ENCODE data around the gene CDH18.
"Not testable (repeated sequence)": the region's sequence is repeated elsewhere in the genome, so short reads cannot be mapped to it uniquely, and the experiment has no call there.

CDH18 gene

GRCh38 chr5:19862711-19863110 lies 125.3 kb downstream of the CDH18 start:
- no peak for DNase-seq

DNA sequence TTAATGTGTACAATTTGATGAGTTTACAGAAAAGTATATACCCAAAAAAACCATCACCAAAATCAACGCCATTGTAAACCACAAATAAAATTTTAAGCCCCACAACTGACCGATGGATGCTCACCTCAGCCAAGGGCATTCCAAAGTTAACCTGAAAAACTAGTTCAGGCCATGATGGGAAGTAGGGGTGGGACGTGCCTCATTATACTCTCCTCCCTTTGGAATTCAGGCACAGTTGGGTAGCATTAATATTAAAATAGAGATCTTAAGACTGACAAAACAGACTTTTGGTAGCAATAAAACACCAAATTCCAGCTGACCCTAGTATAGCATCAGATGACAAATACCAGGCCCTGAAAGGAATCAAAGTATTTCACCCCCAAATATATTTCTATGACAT lies 129.0 kb downstream of the CDH18 start:
- DNase-seq: no peak

DNA sequence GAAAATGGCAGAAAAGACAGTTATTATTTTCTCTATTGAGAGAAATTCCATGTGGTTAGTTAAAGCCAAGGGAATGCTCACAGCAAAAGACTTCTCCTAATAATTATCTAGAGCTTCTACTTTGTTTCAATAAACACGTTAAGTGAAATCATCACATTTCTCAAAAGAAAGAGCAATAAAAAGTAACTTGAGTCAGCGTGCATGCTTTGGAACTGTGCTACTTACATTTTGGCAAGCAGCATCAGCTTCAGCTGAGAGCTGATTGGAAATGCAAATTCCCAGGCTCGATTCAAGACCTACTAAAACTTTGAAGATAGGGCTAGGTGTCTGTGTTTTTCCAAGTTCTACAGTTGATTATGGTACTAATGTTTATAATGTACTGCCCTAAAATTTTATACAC lies 132.1 kb downstream of the CDH18 start:
- DNase-seq: no peak

GRCh38 chr5:19855453-19855852 lies 132.5 kb downstream of the CDH18 start:
- DNase-seq: no peak

DNA sequence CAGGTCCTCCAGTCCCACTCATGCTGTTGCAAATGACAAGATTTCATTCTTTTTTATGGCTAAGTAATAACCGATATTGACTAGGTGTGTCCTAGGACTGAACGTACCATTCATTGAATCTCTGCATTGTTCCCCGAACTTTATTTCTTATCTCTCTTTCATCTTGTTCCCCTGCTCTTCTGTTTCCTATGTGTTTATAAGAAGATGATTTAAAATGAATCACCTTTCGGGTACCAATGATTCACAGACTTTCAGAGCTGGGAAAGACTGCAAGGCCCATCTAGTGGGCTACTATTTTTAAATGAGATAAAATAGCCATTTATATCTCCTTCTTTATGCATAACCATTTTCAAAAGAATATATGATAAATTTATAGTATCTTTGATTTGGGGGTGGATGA lies 133.0 kb downstream of the CDH18 start:
- DNase-seq: no peak

DNA sequence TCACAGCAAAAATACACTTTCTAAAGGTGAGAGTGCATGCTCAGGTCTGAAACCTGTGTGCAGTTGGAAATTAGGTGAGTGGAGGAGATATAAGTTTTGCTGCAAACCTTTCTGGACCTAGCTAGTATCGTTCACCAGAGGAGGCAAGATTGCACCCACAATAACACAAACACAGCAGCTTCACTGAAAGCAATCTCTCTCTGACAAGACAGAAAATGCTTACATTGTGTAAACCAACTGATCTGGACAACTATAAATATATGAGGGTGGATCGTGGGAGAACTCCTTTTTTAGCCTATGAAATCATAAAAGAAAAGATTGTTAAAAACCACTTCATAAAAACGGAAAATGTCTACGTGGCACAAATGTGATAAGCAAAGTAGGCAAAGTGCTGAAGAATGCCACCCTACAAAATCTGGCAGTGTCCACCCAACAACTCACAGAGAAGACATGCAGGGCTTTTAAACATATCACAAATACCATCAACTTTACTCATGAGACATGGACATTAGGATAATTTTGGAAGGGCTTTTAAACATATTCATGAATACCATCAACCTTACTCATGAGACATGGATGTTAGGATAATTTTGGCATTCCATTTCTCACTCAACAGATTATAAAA lies 134.3 kb downstream of the CDH18 start:
- DNase-seq: no peak

DNA sequence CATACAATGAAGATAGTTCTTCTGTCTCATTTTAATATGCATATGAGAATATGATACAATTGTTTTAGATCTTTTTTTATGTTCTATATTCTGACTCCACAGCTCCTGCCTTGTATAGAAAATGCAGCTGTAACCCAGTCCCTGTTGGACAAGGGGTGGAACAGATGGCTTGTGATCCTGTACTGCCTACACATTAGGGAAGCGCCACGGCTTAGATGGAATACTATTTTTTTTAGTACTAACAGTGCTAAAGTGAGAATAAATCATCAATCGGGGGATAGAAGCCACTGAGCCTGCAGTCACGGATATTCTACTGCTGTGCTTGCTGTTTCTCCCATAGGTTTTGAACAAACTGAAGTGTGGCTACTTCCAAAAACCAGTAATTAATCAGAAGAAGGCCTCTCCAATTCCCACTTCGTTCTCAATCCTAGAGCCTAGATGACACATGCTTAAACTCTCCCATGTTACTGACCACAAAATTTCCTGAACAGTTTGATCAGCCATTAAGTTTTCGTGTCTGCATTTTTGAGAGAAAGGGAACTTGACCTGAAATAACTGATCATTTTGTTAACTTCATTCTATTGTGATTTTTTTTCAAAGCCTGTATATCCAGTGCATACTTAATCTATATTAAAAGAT lies 150.3 kb downstream of the CDH18 start:
- peak in 1 of 51 donors; percentile 8 for DNase-seq

- no peak for DNase-seq
These were observed 152.6 kb downstream of the CDH18 start for GRCh38 chr5:19835442-19835841.

- not testable (repeated sequence) for DNase-seq
These were observed 175.3 kb downstream of the CDH18 start for GRCh38 chr5:19812720-19813119.

DNA sequence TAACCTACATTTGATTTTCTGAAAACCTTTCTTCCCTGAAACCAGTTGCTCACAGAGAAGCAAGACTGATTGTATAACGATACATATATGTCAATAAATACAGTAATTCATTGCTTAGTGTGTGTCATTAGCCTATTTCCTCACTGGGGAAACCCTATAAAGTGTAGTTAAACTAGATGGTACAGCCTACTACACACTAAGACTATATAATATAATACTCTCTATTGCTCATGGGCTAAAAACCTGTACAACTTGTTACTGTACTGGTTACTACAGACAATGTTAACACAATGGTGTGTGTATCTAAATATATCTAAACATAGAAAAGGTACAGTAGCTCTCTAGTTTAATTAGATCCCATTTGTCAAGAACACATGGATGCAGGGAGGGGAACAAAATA lies 181.2 kb downstream of the CDH18 start:
- DNase-seq: no peak

GRCh38 chr5:19802686-19803085 lies 185.3 kb downstream of the CDH18 start:
- no peak for DNase-seq

DNA sequence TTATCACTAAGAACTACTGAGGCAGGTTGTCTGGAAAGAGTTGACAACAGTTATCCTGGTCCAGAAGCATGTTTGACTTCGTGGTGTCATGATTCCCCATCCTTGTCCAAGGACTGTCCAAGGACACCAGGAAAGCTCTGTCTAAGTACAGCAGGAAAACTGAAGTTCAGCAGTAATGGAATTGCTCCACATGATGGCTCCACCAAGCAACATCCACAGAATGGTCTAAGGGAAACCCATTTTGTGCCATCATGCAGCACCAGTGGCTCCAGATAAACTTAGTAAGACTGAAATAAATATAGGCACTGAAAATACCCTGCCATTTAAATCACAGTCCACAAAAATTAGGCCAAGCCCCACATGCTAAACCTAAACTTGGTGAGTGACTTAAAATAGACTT lies 192.8 kb downstream of the CDH18 start:
- DNase-seq: no peak

DNA sequence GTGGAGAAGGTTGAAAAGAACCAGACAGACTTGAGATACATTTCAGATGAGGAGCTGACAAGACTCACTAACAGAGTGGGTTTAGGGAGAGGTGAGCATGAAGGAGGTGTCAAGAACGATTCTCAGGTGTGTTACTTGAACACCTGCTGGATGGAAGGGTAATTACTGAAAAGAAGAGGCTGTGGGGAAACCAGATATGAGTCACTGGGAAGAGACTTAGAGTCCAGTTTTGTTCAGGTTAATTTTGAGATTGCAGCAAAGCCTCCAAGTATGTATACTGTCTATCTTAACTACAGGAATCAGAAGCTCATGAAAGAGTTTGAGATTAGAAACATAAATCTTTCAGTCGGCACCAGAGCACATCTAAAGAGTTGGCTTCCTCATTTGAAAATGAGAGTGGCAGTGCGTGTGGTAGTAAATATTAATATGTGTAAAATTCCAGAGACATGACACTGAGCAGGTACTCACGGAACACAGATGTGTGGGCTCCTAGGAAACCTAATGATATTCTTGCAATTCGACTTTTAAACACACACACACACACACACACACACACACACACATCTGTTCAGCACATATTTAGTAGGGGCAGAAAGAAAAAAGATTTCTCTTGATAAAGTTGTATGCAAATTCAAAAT lies 197.1 kb downstream of the CDH18 start:
- DNase-seq: no peak

DNA sequence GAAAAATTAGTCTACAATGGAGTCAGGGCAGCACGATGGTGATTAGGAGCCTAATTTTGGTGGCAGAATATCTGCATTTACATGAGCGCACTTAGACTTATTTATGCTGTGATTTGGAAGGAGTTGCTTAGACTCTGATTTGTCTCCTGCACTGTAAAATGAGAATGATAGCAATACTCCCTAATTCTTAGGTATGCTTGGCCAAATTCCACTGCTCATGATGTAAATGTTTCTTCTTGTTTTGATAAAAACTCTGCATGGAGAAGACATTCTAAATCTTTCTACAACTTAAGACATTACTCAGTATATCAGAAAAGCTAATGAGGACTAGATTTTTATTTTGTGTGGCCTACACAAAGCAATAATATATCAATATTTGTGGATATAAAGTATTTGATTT lies 205.4 kb downstream of the CDH18 start:
- DNase-seq: no peak

DNA sequence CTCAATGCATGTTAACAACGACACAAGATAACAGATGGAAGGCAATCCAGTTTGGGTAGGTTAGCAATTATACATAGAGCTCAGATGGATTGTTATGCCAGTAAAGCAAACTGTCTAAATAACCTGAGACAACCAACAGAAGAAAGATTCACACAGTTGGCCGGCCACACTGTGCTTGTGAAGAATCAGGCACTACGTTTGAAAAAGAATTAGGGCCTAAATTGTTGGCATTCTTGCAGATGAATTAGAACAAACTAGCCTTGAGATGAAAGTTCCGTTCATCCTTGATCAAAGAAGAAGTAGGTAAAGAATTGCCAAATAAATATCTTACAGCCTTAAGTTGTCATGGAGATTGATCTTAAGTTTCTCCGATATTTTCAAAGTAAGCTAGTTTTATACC lies 210.6 kb downstream of the CDH18 start:
- DNase-seq: no peak

- DNase-seq: not testable (repeated sequence)
These were observed 211.1 kb downstream of the CDH18 start for GRCh38 chr5:19776886-19777285.

GRCh38 chr5:19771174-19771835 lies 216.7 kb downstream of the CDH18 start:
- no peak for DNase-seq

DNA sequence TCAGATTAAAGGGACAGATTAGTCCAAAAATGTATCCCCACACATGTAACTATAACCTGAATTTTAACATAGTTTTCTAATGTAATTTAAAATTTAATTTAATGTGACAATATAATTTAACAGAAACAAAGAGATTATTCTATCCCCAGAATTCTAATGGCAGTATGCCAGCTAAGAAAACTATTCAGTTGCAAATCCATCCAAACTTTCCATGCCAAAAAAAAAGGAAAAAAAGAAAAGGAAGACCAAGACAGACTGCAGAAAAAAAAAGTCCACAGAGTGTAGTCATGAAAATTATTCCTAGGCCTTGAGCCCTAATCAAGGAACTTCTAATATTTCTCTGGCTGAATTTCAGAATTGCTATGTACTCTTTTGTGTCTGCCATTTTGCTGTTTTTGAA lies 217.6 kb downstream of the CDH18 start:
- DNase-seq: no peak

DNA sequence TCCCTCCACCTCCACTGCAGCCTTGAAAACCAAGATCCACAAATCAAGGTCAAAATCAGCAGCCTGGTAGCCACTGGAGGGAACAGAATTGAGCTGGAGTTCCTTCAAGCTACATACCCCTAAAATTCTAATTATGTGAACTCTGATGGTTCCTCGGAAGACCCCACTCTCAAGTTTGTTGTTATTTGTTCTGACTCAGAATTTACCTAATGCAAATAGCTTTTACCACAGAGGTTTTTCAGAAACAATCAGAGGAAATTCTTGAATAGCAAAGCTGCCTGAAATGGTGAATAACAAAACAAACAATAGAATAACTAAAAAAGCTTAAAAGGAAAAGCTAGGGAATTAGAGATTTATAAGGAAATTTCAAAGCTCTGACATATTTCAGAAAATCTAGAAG lies 220.0 kb downstream of the CDH18 start:
- DNase-seq: no peak

DNA sequence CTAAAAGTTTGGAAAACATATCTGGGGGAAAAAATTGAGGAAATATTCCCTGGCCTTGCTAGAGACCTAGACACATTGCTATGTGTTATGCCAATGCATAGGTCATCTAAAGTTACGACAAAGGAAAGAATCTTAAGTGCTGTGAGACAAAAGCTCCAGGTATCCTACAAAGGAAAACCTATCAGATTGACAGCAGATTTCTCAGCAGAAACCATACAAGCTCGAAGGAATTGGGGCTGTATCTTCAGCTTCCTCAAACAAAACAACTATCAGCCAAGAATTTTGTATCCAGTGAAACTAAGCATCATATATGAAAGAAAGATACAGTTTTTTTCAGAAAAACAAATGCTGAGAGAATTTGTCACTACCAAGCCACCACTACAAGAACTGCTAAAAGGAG lies 234.4 kb downstream of the CDH18 start:
- DNase-seq: no peak

DNA sequence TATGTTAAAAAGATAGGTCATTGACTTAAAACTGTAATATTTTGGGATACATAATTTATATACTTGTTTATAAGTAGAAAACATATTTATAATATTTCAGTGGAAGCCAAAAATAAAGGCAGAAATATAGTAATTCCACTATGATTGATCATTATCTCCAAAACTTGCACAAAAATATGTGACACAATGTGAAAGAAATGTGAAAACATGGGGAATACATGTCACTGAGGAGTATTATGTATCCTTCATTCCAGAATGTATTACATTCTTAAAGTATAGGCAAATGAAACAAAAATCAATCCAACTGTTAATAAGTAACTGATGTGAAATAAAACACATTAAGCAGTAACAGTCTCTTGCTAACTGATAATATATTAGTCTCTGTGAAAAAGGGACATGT lies 236.7 kb downstream of the CDH18 start:
- DNase-seq: no peak

- no peak for DNase-seq
These were observed 242.8 kb downstream of the CDH18 start for GRCh38 chr5:19745247-19745646.

DNA sequence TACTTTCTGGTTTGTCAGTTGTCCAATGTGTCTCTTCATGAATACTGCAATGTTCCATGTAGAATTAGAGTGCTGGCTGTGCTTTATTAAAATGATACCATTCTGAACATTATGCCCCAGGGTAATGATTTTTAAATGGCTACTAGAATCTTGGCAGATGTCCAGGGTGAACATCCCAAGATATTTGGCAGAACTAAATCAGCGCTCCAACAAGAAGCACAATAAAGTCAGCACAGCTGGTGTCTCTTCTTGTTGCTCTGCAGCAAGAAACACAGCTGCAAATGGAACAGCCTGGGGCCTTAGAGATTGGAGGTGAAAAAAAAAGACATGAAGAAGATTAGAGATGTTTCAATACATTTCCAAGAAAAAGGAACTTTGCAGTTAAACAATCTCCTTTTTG lies 248.3 kb downstream of the CDH18 start:
- no peak for DNase-seq
